ENCODE measurements around the gene PRKAG2. TPM values are rescaled to one million over a fixed set of nuclear protein-coding genes. Genes with fewer than 3 reads are reported as not detected.

The PRKAG2 gene
- total RNA-seq, 4 donors from 2014 or later: 7.5 to 14.3 (median 12.2) TPM

- intact Hi-C loops (cut with DNase I; ENCODE audit: low total_unique reads): no loop called here
- no peak for TF ChIP-seq CTCF (IDR thresholded peaks at IDR 0.05)
- TF ChIP-seq POLR2A (IDR thresholded peaks at IDR 0.05): no peak
- H3K4me3 ChIP-seq (ENCODE audit: low read depth, poor library complexity, severe bottlenecking): no peak overlapping the region
- DNase-seq (ENCODE audit: low spot score in 2 of 2): no peak
- 94 to 95% methylated on average over 24 of the region's 24 CpGs for WGBS, 2 donors
Measured at GRCh38 chr7:151719031-151719896, 157.7 kb downstream of the PRKAG2 start.

GRCh38 chr7:151717918-151718317, 159.0 kb downstream of the PRKAG2 start:
- DNase-seq (ENCODE audit: low spot score in 2 of 2): no peak
- no peak for TF ChIP-seq CTCF (IDR thresholded peaks at IDR 0.05)
- no peak for TF ChIP-seq POLR2A (IDR thresholded peaks at IDR 0.05)
- WGBS, 2 donors: 86 to 92% methylated on average over 6 of the region's 6 CpGs
- no peak overlapping the region for H3K4me3 ChIP-seq (ENCODE audit: low read depth, poor library complexity, severe bottlenecking)
- intact Hi-C loops (cut with DNase I; ENCODE audit: low total_unique reads): no loop called here

GRCh38 chr7:151717415-151717814, 159.5 kb downstream of the PRKAG2 start:
- 49 to 56% methylated on average over 5 of the region's 5 CpGs for WGBS, 2 donors
- no peak for DNase-seq (ENCODE audit: low spot score in 2 of 2)
- no peak for TF ChIP-seq POLR2A (IDR thresholded peaks at IDR 0.05)
- TF ChIP-seq CTCF (IDR thresholded peaks at IDR 0.05): no peak
- intact Hi-C loops (cut with DNase I; ENCODE audit: low total_unique reads): no loop called here
- H3K4me3 ChIP-seq (ENCODE audit: low read depth, poor library complexity, severe bottlenecking): no peak overlapping the region

GRCh38 chr7:151716323-151716722, 160.6 kb downstream of the PRKAG2 start:
- H3K4me3 ChIP-seq (ENCODE audit: low read depth, poor library complexity, severe bottlenecking): no peak overlapping the region
- no peak for DNase-seq (ENCODE audit: low spot score in 2 of 2)
- intact Hi-C loops (cut with DNase I; ENCODE audit: low total_unique reads): no loop called here
- TF ChIP-seq CTCF (IDR thresholded peaks at IDR 0.05): no peak
- TF ChIP-seq POLR2A (IDR thresholded peaks at IDR 0.05): no peak
- 77 to 78% methylated on average over 5 of the region's 5 CpGs for WGBS, 2 donors

- intact Hi-C loops (cut with DNase I; ENCODE audit: low total_unique reads): no loop called here
Measured at GRCh38 chr7:151715666-151716315, 161.1 kb downstream of the PRKAG2 start.

More at GRCh38 chr7:151715666-151716315, 161.1 kb downstream of the PRKAG2 start:
- WGBS, 2 donors: 68 to 72% methylated on average over 14 of the region's 14 CpGs
- no peak overlapping the region for H3K4me3 ChIP-seq (ENCODE audit: low read depth, poor library complexity, severe bottlenecking)
- DNase-seq (ENCODE audit: low spot score in 2 of 2): no peak
- TF ChIP-seq CTCF (IDR thresholded peaks at IDR 0.05): no peak
- TF ChIP-seq POLR2A (IDR thresholded peaks at IDR 0.05): no peak

All from lower leg skin (tissue), 4 donors.